Lower leg skin (tissue), 4 donors: ENCODE results near the gene FBXO31. TPM values are rescaled to one million over a fixed set of nuclear protein-coding genes. Genes with fewer than 3 reads are reported as not detected.
A peak's percentile ranks its signal among the peaks of the same experiment; 100 is the strongest.

ENCODE experiments used
- DNase-seq, 2 donors: peaks; one replicate each; pipeline ENCODE4 v3.0.0-alpha.2; 2019; ENCODE audit warnings: low spot score in 2 of 2
- H3K4me3 ChIP-seq: fragments of 200-600 bp; sonication (generic); 2 replicates; pipeline ENCODE4 v1.5.1; 2017; ENCODE audit warnings: mild to moderate bottlenecking, low read depth; ENCODE audit not compliant: poor library complexity, severe bottlenecking
- CTCF ChIP-seq, 3 donors: fragments of 450-650 bp; IDR thresholded peaks; one replicate each; pipeline ENCODE4 v1.5.1; 2016; ENCODE audit warnings: antibody characterized with exemption in 3 of 3, mild to moderate bottlenecking in 3 of 3, moderate library complexity in 2 of 3
- POLR2A ChIP-seq, 2 donors: fragments of 450-650 bp; IDR thresholded peaks; one replicate each; pipeline ENCODE4 v1.6.1; 2016 to 2017; ENCODE audit warnings: antibody characterized with exemption in 2 of 2, mild to moderate bottlenecking in 1 of 2, moderate library complexity in 1 of 2
- WGBS, 2 donors: methylation state at CpG; one replicate each; pipeline ENCODE4 v1.1.5; 2018; 5-methylcytosine and 5-hydroxymethylcytosine counted together
- intact Hi-C: fragments of 100-400 bp; cut with DNase I; formaldehyde crosslinking; loops from one replicate; pipeline ENCODE4 v1.15.0; 2023; ENCODE audit warnings: low total_unique reads
- total RNA-seq, 4 donors: library from RNA; depleted of rRNA; stranded (reverse); fragments of >200 nt; gene quantifications; one replicate each; pipeline ENCODE4 v1.1.0, GENCODE V29; 2016

Gene FBXO31
- total RNA-seq, 4 donors from 2014 or later, result 64.3 to 127 (median 84.1) TPM

GRCh38 chr16:87404764-87405625 lies 21.4 kb upstream of the FBXO31 start:
- TF ChIP-seq CTCF (IDR thresholded peaks at IDR 0.05), result no peak
- no peak for TF ChIP-seq POLR2A (IDR thresholded peaks at IDR 0.05)
- intact Hi-C loops, result no loop called here
- peak in 1 of 2 donors; percentile 83 for DNase-seq
- WGBS, 2 donors, result 88 to 93% methylated on average over 19 of the region's 19 CpGs
- H3K4me3 ChIP-seq, result no peak overlapping the region

GRCh38 chr16:87395181-87395842 lies 11.7 kb upstream of the FBXO31 start:
- DNase-seq, result peak in 1 of 2 donors; percentile 69
- intact Hi-C loops, result no loop called here
- TF ChIP-seq CTCF (IDR thresholded peaks at IDR 0.05) (no peak), POLR2A (IDR thresholded peaks at IDR 0.05) (no peak)
- H3K4me3 ChIP-seq, result no peak overlapping the region
- WGBS, 2 donors, result 49 to 51% methylated on average over 7 of the region's 7 CpGs

GRCh38 chr16:87393680-87394055 lies 10.1 kb upstream of the FBXO31 start:
- no peak overlapping the region for H3K4me3 ChIP-seq
- DNase-seq, result peak in 1 of 2 donors; percentile 74
- TF ChIP-seq POLR2A (IDR thresholded peaks at IDR 0.05), result no peak
- no peak for TF ChIP-seq CTCF (IDR thresholded peaks at IDR 0.05)
- 78 to 79% methylated on average over 6 of the region's 6 CpGs for WGBS, 2 donors
- intact Hi-C loops, result no loop called here

- 0 to 1% methylated on average over 31 to 34 of the region's 53 CpGs for WGBS, 2 donors
- peak overlapping the region; percentile 81 for H3K4me3 ChIP-seq
- TF ChIP-seq CTCF (IDR thresholded peaks at IDR 0.05) (no peak), POLR2A (IDR thresholded peaks at IDR 0.05) (no peak)
- DNase-seq, result peak; percentile 53 to 92
- intact Hi-C loops, result no loop called here
These were observed 9.5 kb upstream of the FBXO31 start for GRCh38 chr16:87392821-87393679.

GRCh38 chr16:87391950-87392820 lies 8.6 kb upstream of the FBXO31 start, which contains the start of gene MAP1LC3B:
Gene MAP1LC3B (plus strand): TSS chr16:87392336. CDS start chr16:87392428, 92 bp downstream.
- WGBS, 2 donors, result 1 to 2% methylated on average over 49 to 61 of the region's 113 CpGs
- DNase-seq, result peak; percentile 95 to 99
- H3K4me3 ChIP-seq, result peak within 1 kb of the TSS; percentile 81
- intact Hi-C loops, result no loop called here
- TF ChIP-seq POLR2A (IDR thresholded peaks at IDR 0.05) (peak in 1 of 2 donors; percentile 94), CTCF (IDR thresholded peaks at IDR 0.05) (no peak)
